Tibial artery (tissue), 4 donors: ENCODE measurements around the gene SNX24.

ENCODE experiments used
- DNase-seq, 2 donors: peaks; one replicate each; pipeline ENCODE4 v3.0.0-alpha.2; 2019
- H3K27ac ChIP-seq, 2 donors: fragments of 200-600 bp; sonication (generic) in 1 of 2; 1 replicate in 1 of 2; 2 replicates in 1 of 2; pipeline ENCODE4 v1.5.1; 2018 to 2019; ENCODE audit warnings: mild to moderate bottlenecking in 1 of 2
- H3K27me3 ChIP-seq, 2 donors: fragments of 200-600 bp; sonication (generic) in 1 of 2; one replicate each; pipeline versions ENCODE4 v1.5.1 to v1.6.0; 2016 to 2019
- H3K36me3 ChIP-seq, 3 donors: fragments of 200-600 bp; sonication (generic) in 2 of 3; one replicate each; pipeline ENCODE4 v1.5.1; 2016 to 2019; ENCODE audit warnings: mild to moderate bottlenecking in 2 of 3
- H3K4me1 ChIP-seq, 4 donors: fragments of 200-600 bp; sonication (generic) in 2 of 4; 1 replicate in 3 of 4; 2 replicates in 1 of 4; pipeline ENCODE4 v1.5.1; 2016 to 2019
- H3K4me3 ChIP-seq, 2 donors: fragments of 200-600 bp; sonication (generic) in 1 of 2; 1 replicate in 1 of 2; 2 replicates in 1 of 2; pipeline ENCODE4 v1.5.1; 2018 to 2019; ENCODE audit warnings: mild to moderate bottlenecking in 2 of 2
- H3K9me3 ChIP-seq, 3 donors: fragments of 200-600 bp; sonication (generic) in 1 of 3; one replicate each; pipeline ENCODE4 v1.5.1; 2016 to 2019
- CTCF ChIP-seq, 2 experiments: fragments of 200-600 bp in 1 of 2; fragments of 450-650 bp in 1 of 2; IDR thresholded peaks; one replicate each; pipeline ENCODE4 v1.5.1; 2017 to 2019; ENCODE audit warnings: antibody characterized with exemption in 2 of 2, mild to moderate bottlenecking in 1 of 2, moderate library complexity in 1 of 2
- intact Hi-C: fragments of 100-400 bp; cut with DNase I; formaldehyde crosslinking; loops from one replicate; pipeline ENCODE4 v1.15.0; 2023; ENCODE audit warnings: low total_unique reads

The SNX24 gene

GRCh38 chr5:122978068-122978467 lies 132.7 kb downstream of the SNX24 start:
- no peak overlapping the region for H3K4me3 ChIP-seq
- no peaks in the 10 kb centered on the region for H3K27me3 ChIP-seq
- intact Hi-C loops: no loop called here
- no peak for TF ChIP-seq CTCF (IDR thresholded peaks at IDR 0.05)
- H3K9me3 ChIP-seq: no peaks in the 10 kb centered on the region
- no peaks in the 10 kb centered on the region for H3K4me1 ChIP-seq
- peaks cover 0 to 7% (median 0%) of the 10 kb centered on the region in 3 donors for H3K36me3 ChIP-seq
- DNase-seq: no peak
- no peak overlapping the region for H3K27ac ChIP-seq

- Histone ChIP-seq H3K27ac (no peak overlapping the region), H3K36me3 (peaks cover 0 to 7% (median 0%) of the 10 kb centered on the region in 3 donors), H3K4me3 (no peak overlapping the region), H3K4me1 (no peaks in the 10 kb centered on the region), H3K9me3 (no peaks in the 10 kb centered on the region), H3K27me3 (no peaks in the 10 kb centered on the region)
- DNase-seq: no peak
- no peak for TF ChIP-seq CTCF (IDR thresholded peaks at IDR 0.05)
- intact Hi-C loops: no loop called here
These were observed 133.4 kb downstream of the SNX24 start for GRCh38 chr5:122978644-122979297.

- no peaks in the 10 kb centered on the region for H3K27me3 ChIP-seq
- intact Hi-C loops: no loop called here
- no peaks in the 10 kb centered on the region for H3K36me3 ChIP-seq
- no peak for TF ChIP-seq CTCF (IDR thresholded peaks at IDR 0.05)
- H3K4me3 ChIP-seq: no peak overlapping the region
- no peaks in the 10 kb centered on the region for H3K4me1 ChIP-seq
- DNase-seq: no peak
- no peaks in the 10 kb centered on the region for H3K9me3 ChIP-seq
- H3K27ac ChIP-seq: no peak overlapping the region
These were observed 136.4 kb downstream of the SNX24 start for GRCh38 chr5:122981846-122982245.

- no peak overlapping the region for H3K4me3 ChIP-seq
- no peak for TF ChIP-seq CTCF (IDR thresholded peaks at IDR 0.05)
- H3K9me3 ChIP-seq: no peaks in the 10 kb centered on the region
- no peaks in the 10 kb centered on the region for H3K27me3 ChIP-seq
- no peak for DNase-seq
- intact Hi-C loops: no loop called here
- no peaks in the 10 kb centered on the region for H3K4me1 ChIP-seq
- H3K27ac ChIP-seq: no peak overlapping the region
- H3K36me3 ChIP-seq: no peaks in the 10 kb centered on the region
These were observed 137.0 kb downstream of the SNX24 start for GRCh38 chr5:122982376-122982775.

GRCh38 chr5:122984425-122984824 lies 139.0 kb downstream of the SNX24 start:
- Histone ChIP-seq H3K4me3 (no peak overlapping the region), H3K4me1 (peaks cover 0 to 12% (median 2%) of the 10 kb centered on the region in 4 donors), H3K27ac (no peak overlapping the region), H3K9me3 (no peaks in the 10 kb centered on the region), H3K36me3 (no peaks in the 10 kb centered on the region), H3K27me3 (no peaks in the 10 kb centered on the region)
- TF ChIP-seq CTCF (IDR thresholded peaks at IDR 0.05): no peak
- intact Hi-C loops: no loop called here
- no peak for DNase-seq
